Transverse colon (tissue), 4 donors: ENCODE results near the gene ERG.

Experiments
- CTCF ChIP-seq, 5 experiments: fragments of 200-600 bp in 3 of 5; fragments of 450-650 bp in 2 of 5; sonication (generic) in 3 of 5; IDR thresholded peaks; 1 replicate in 2 of 5; 2 replicates in 3 of 5; pipeline ENCODE4 v1.5.1; 2016 to 2017; ENCODE audit warnings: antibody characterized with exemption in 5 of 5, inconsistent platforms in 3 of 5, mild to moderate bottlenecking in 2 of 5, moderate library complexity in 1 of 5
- EP300 ChIP-seq: sonication (generic); formaldehyde crosslinking; IDR thresholded peaks from one replicate; pipeline ENCODE4 v1.6.1; 2017; ENCODE audit warnings: antibody characterized with exemption, low read depth
- POLR2A ChIP-seq: fragments of 450-650 bp; IDR thresholded peaks from one replicate; pipeline ENCODE4 v1.6.1; 2016; ENCODE audit warnings: antibody characterized with exemption, mild to moderate bottlenecking, moderate library complexity
- POLR2AphosphoS5 ChIP-seq, 3 donors: sonication (generic); formaldehyde crosslinking; IDR thresholded peaks; one replicate each; pipeline ENCODE4 v1.6.1; 2016; ENCODE audit warnings: antibody characterized with exemption in 3 of 3

GRCh38 chr21:38354746-38355145 lies 143.5 kb downstream of the ERG start:
- no peak for TF ChIP-seq CTCF (IDR thresholded peaks at IDR 0.05)
- TF ChIP-seq POLR2AphosphoS5 (IDR thresholded peaks at IDR 0.05) = no peak
- no peak for TF ChIP-seq POLR2A
- TF ChIP-seq EP300 = no peak
